Measurements from ENCODE around the gene SURF6. TPM values are rescaled to one million over a fixed set of nuclear protein-coding genes. Genes with fewer than 3 reads are reported as not detected.
"Not testable (repeated sequence)": the region's sequence is repeated elsewhere in the genome, so short reads cannot be mapped to it uniquely, and the experiment has no call there.

Gene SURF6
- total RNA-seq, 1 experiment from 2014 or later = 16.1 TPM

DNA sequence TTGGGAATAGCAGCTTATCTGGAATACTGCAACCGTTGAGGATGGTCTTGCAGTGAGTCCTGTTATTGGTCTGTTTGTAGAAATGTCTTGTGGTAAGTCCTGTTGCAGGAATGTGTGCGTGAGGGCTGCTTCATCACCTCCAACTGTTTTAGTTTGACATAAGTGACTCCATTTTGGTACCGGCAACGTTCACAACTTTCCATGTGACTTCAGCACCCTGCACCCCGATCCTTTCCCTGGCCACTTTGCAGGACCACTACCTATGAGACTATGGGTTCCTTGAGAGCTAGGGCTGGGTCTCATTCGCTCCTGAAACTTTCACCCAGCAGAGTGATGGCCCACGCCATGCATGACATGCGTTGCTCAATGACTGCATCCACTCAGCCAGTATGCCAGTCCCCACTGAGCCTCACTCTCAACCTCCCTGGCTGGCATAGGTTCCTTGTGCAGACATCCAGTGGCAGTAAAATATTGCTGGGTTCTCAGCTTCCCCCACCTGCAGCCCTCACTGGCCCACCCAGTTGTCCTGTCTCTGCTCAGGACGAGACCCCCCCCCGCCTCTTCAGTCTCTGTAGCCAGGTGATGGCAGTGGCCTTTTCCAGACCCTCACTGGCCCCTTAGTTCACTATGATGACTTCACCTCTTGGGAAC is 8.0 kb downstream of the SURF6 start:
- intact Hi-C loops (cut with micrococcal nuclease; ENCODE audit: unreplicated experiment) = loop anchor here (2.0 kb wide), 1 partner anchor 141 kb away; no protein-coding TSS in a partner anchor
- Histone ChIP-seq H3K9me3 (ENCODE audit: control insufficient read depth, insufficient read depth, low read depth, low read length) (no peaks in the 10 kb centered on the region), H3K36me3 (ENCODE audit: control insufficient read depth, insufficient read depth, low read length) (no peaks in the 10 kb centered on the region; the same call in 1 of the 2 replicates), H3K4me1 (ENCODE audit: control insufficient read depth, insufficient read depth, low read length) (no peaks in the 10 kb centered on the region; the same call in 1 of the 2 replicates), H3K4me3 (ENCODE audit: low read depth in 2 of 2, low read length in 2 of 2) (no peak overlapping the region), H3K27me3 (ENCODE audit: control insufficient read depth, insufficient read depth, low read length) (no peaks in the 10 kb centered on the region), H3K27ac (ENCODE audit: low read length) (no peak overlapping the region)
- DNase-seq (ENCODE audit: low read depth, low spot score) = no peak
- BruUV-seq (replicated peaks) = no TSS peak
- POLR2A ChIA-PET = no interaction called here
- CTCF ChIA-PET = no interaction called here
- no peak for ATAC-seq
- TF ChIP-seq SIN3A (IDR thresholded peaks at IDR 0.05; ENCODE audit: borderline replicate concordance, insufficient read depth, low read depth, low read length) = no peak
- no peak for TF ChIP-seq POLR2AphosphoS5 (IDR thresholded peaks at IDR 0.05; ENCODE audit: low read depth, low read length)
- TF ChIP-seq TCF7L2 (IDR thresholded peaks at IDR 0.05; ENCODE audit: low read depth, low read length) = no peak
- TF ChIP-seq, protein P1, sequence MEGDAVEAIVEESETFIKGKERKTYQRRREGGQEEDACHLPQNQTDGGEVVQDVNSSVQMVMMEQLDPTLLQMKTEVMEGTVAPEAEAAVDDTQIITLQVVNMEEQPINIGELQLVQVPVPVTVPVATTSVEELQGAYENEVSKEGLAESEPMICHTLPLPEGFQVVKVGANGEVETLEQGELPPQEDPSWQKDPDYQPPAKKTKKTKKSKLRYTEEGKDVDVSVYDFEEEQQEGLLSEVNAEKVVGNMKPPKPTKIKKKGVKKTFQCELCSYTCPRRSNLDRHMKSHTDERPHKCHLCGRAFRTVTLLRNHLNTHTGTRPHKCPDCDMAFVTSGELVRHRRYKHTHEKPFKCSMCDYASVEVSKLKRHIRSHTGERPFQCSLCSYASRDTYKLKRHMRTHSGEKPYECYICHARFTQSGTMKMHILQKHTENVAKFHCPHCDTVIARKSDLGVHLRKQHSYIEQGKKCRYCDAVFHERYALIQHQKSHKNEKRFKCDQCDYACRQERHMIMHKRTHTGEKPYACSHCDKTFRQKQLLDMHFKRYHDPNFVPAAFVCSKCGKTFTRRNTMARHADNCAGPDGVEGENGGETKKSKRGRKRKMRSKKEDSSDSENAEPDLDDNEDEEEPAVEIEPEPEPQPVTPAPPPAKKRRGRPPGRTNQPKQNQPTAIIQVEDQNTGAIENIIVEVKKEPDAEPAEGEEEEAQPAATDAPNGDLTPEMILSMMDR (IDR thresholded peaks at IDR 0.05) = no peak
- TF ChIP-seq, protein P2, sequence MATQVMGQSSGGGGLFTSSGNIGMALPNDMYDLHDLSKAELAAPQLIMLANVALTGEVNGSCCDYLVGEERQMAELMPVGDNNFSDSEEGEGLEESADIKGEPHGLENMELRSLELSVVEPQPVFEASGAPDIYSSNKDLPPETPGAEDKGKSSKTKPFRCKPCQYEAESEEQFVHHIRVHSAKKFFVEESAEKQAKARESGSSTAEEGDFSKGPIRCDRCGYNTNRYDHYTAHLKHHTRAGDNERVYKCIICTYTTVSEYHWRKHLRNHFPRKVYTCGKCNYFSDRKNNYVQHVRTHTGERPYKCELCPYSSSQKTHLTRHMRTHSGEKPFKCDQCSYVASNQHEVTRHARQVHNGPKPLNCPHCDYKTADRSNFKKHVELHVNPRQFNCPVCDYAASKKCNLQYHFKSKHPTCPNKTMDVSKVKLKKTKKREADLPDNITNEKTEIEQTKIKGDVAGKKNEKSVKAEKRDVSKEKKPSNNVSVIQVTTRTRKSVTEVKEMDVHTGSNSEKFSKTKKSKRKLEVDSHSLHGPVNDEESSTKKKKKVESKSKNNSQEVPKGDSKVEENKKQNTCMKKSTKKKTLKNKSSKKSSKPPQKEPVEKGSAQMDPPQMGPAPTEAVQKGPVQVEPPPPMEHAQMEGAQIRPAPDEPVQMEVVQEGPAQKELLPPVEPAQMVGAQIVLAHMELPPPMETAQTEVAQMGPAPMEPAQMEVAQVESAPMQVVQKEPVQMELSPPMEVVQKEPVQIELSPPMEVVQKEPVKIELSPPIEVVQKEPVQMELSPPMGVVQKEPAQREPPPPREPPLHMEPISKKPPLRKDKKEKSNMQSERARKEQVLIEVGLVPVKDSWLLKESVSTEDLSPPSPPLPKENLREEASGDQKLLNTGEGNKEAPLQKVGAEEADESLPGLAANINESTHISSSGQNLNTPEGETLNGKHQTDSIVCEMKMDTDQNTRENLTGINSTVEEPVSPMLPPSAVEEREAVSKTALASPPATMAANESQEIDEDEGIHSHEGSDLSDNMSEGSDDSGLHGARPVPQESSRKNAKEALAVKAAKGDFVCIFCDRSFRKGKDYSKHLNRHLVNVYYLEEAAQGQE (IDR thresholded peaks at IDR 0.05; ENCODE audit: insufficient read depth in 1 of 2, low read depth in 2 of 2, low read length in 1 of 2) = no peak
- in situ Hi-C loops (cut with HindIII; ENCODE audit: low pct_unique_long_range_greater_than_20kb, low sequenced_read_pairs) = no loop called here

DNA sequence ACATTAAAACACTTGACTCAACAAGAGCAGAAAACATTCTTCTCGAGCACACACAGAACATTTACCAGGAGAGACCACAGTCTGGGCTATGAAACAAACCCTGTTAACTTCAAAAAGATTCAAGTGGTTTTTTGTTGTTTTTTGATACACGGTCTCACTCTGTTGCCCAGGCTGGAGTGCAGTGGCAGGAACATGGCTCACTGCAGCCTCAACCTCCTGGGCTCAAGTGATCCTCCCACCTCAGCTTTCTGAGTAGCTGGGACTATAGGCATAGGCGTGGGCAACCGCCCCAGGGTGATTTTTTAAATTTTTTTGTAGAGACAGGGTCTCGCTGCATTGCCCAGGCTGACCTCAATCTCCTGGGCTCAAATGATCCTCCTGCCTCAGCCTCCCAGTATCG is 9.0 kb downstream of the SURF6 start:
- CTCF ChIA-PET; H3K36me3 ChIP-seq (ENCODE audit: control insufficient read depth, insufficient read depth, low read length); H3K27ac ChIP-seq (ENCODE audit: low read length); BruUV-seq (replicated peaks); H3K4me1 ChIP-seq (ENCODE audit: control insufficient read depth, insufficient read depth, low read length); intact Hi-C loops (cut with micrococcal nuclease; ENCODE audit: unreplicated experiment); POLR2A ChIA-PET; DNase-seq (ENCODE audit: low read depth, low spot score); H3K9me3 ChIP-seq (ENCODE audit: control insufficient read depth, insufficient read depth, low read depth, low read length); in situ Hi-C loops (cut with HindIII; ENCODE audit: low pct_unique_long_range_greater_than_20kb, low sequenced_read_pairs); ATAC-seq; H3K4me3 ChIP-seq (ENCODE audit: low read depth in 2 of 2, low read length in 2 of 2); H3K27me3 ChIP-seq (ENCODE audit: control insufficient read depth, insufficient read depth, low read length): not testable (repeated sequence)

DNA sequence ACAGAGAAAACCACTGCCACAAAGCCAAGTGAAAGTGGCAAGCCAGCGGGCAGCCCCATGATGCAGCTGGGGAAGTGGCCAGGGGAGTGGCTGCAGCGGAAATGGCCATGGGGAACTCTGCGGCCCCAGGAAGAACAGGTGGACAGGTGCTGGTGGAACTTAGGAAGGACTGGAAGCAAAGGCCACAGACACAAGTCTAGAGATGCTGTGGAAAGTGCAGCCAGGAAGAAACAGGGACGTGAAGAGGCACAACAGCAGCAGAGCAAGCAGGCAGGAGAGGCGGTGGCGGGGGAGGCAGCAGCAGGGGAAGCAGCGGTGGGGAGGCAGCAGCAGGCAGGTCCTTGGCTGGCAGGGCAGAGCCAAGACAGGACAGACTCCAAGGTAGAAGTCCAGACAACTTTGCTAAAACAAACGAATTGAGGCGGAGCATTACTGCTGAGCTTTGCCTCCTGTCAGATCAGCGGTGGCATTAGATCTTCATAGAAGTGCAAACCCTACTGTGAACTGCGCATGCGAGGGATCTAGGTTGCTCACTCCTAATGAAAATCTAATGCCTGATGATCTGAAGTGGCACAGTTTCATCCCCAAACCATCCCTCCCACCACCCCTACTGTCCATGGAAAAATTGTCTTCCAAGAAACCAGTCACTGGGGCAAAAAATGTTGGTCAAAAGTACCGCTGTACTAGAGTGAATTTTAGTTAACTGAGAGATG is 11.8 kb downstream of the SURF6 start:
- POLR2A ChIA-PET = no interaction called here
- CTCF ChIA-PET = no interaction called here

More for the DNA sequence above, 11.8 kb downstream of the SURF6 start:
- Histone ChIP-seq H3K9me3 (ENCODE audit: control insufficient read depth, insufficient read depth, low read depth, low read length) (no peaks in the 10 kb centered on the region), H3K4me1 (ENCODE audit: control insufficient read depth, insufficient read depth, low read length) (no peaks in the 10 kb centered on the region), H3K27me3 (ENCODE audit: control insufficient read depth, insufficient read depth, low read length) (no peaks in the 10 kb centered on the region), H3K27ac (ENCODE audit: low read length) (no peak overlapping the region), H3K36me3 (ENCODE audit: control insufficient read depth, insufficient read depth, low read length) (no peaks in the 10 kb centered on the region), H3K4me3 (ENCODE audit: low read depth in 2 of 2, low read length in 2 of 2) (no peak overlapping the region)
- TF ChIP-seq, protein P2 (IDR thresholded peaks at IDR 0.05; ENCODE audit: insufficient read depth in 1 of 2, low read depth in 2 of 2, low read length in 1 of 2) = no peak
- TF ChIP-seq POLR2AphosphoS5 (IDR thresholded peaks at IDR 0.05; ENCODE audit: low read depth, low read length) = no peak
- no peak for TF ChIP-seq SIN3A (IDR thresholded peaks at IDR 0.05; ENCODE audit: borderline replicate concordance, insufficient read depth, low read depth, low read length)
- no peak for TF ChIP-seq TCF7L2 (IDR thresholded peaks at IDR 0.05; ENCODE audit: low read depth, low read length)
- TF ChIP-seq, protein P1 (IDR thresholded peaks at IDR 0.05) = no peak
- intact Hi-C loops (cut with micrococcal nuclease; ENCODE audit: unreplicated experiment) (no loop called here), in situ Hi-C loops (cut with HindIII; ENCODE audit: low pct_unique_long_range_greater_than_20kb, low sequenced_read_pairs) (no loop called here)
- DNase-seq (ENCODE audit: low read depth, low spot score) (no peak), ATAC-seq (no peak)
- no TSS peak for BruUV-seq (replicated peaks)
